Sigmoid colon (tissue), 7 donors: ENCODE results near the gene STX12. TPM values are rescaled to one million over a fixed set of nuclear protein-coding genes. Genes with fewer than 3 reads are reported as not detected.
"Not testable (repeated sequence)": the region's sequence is repeated elsewhere in the genome, so short reads cannot be mapped to it uniquely, and the experiment has no call there.

Experiments used
- DNase-seq: peaks from one replicate; pipeline ENCODE4 v3.0.0-alpha.2; 2019
- H3K27ac ChIP-seq, 4 donors: fragments of 200-600 bp; sonication (generic); one replicate each; pipeline ENCODE4 v1.5.1; 2016 to 2019; ENCODE audit warnings: mild to moderate bottlenecking in 1 of 4
- H3K27me3 ChIP-seq, 3 donors: fragments of 200-600 bp; sonication (generic); one replicate each; pipeline ENCODE4 v1.5.1; 2019; ENCODE audit warnings: mild to moderate bottlenecking in 1 of 3
- H3K36me3 ChIP-seq, 4 donors: fragments of 200-600 bp; sonication (generic); one replicate each; pipeline ENCODE4 v1.5.1; 2016 to 2019
- H3K4me1 ChIP-seq, 4 donors: fragments of 200-600 bp; sonication (generic); one replicate each; pipeline ENCODE4 v1.5.1; 2017 to 2019
- H3K4me3 ChIP-seq, 4 donors: fragments of 200-600 bp; sonication (generic); one replicate each; pipeline ENCODE4 v1.5.1; 2017 to 2019; ENCODE audit warnings: mild to moderate bottlenecking in 2 of 4, moderate library complexity in 1 of 4
- H3K9me3 ChIP-seq, 4 donors: fragments of 200-600 bp in 3 of 4; sonication (generic) in 3 of 4; one replicate each; pipeline versions ENCODE4 v1.5.1 to v1.6.1; 2013 to 2019
- CTCF ChIP-seq, 4 experiments: fragments of 450-650 bp in 3 of 4; fragments of 200-600 bp in 1 of 4; IDR thresholded peaks; one replicate each; pipeline ENCODE4 v1.5.1; 2016 to 2019; ENCODE audit warnings: antibody characterized with exemption in 4 of 4, mild to moderate bottlenecking in 3 of 4, moderate library complexity in 2 of 4
- EP300 ChIP-seq, 4 donors: sonication (generic); formaldehyde crosslinking; IDR thresholded peaks; one replicate each; pipeline ENCODE4 v1.6.1; 2017; ENCODE audit warnings: antibody characterized with exemption in 4 of 4
- POLR2A ChIP-seq, 2 donors: fragments of 450-650 bp; IDR thresholded peaks; one replicate each; pipeline ENCODE4 v1.6.1; 2016; ENCODE audit warnings: antibody characterized with exemption in 2 of 2, mild to moderate bottlenecking in 2 of 2, moderate library complexity in 2 of 2
- POLR2AphosphoS5 ChIP-seq, 4 donors: sonication (generic); formaldehyde crosslinking; IDR thresholded peaks; one replicate each; pipeline ENCODE4 v1.6.1; 2017; ENCODE audit warnings: antibody characterized with exemption in 4 of 4
- WGBS, 2 donors: extraction: QIAGEN DNeasy Blood & Tissue Kit; methylation state at CpG; one replicate each; pipeline ENCODE4 v1.1.7; 2013; 5-methylcytosine and 5-hydroxymethylcytosine counted together
- intact Hi-C: fragments of 100-400 bp; cut with DNase I; formaldehyde crosslinking; loops from one replicate; pipeline ENCODE4 v1.15.1; 2023
- polyA plus RNA-seq, 3 donors: library from polyadenylated mRNA; stranded (reverse); fragments of 200-250 nt; gene quantifications; one replicate each; pipeline ENCODE4 v1.2.3, GENCODE V29; 2013
- total RNA-seq, 4 donors: library from RNA; depleted of rRNA; stranded (reverse); fragments of >200 nt; gene quantifications; one replicate each; pipeline ENCODE4 v1.1.0, GENCODE V29; 2016
- donor health status: healthy with polysubstance abuse.
- donor health status: Bipolar disorder and iron deficiency.
- donor health status: healthy.

Gene STX12
- total and polyA plus RNA-seq, 7 donors: 38.5 to 78.6 (median 54.2) TPM

- Histone ChIP-seq H3K27me3 (no peaks in the 10 kb centered on the region), H3K36me3 (peaks cover 0 to 61% (median 22%) of the 10 kb centered on the region in 4 donors), H3K4me1 (no peaks in the 10 kb centered on the region), H3K4me3 (no peak overlapping the region), H3K9me3 (no peaks in the 10 kb centered on the region), H3K27ac (no peak overlapping the region)
- no peak for TF ChIP-seq EP300 (IDR thresholded peaks at IDR 0.05)
- TF ChIP-seq POLR2AphosphoS5 (IDR thresholded peaks at IDR 0.05): no peak
- TF ChIP-seq POLR2A (IDR thresholded peaks at IDR 0.05): no peak
- TF ChIP-seq CTCF (IDR thresholded peaks at IDR 0.05): no peak
- intact Hi-C loops: no loop called here
- WGBS, 2 donors: 85 to 87% methylated on average over 2 of the region's 2 CpGs
- no peak for DNase-seq
These were observed 34.4 kb downstream of the STX12 start for GRCh38 chr1:27807385-27807784.

GRCh38 chr1:27808131-27808530 lies 35.1 kb downstream of the STX12 start:
- H3K36me3 ChIP-seq: peaks cover 0 to 61% (median 27%) of the 10 kb centered on the region in 4 donors
- intact Hi-C loops: not testable (repeated sequence)
- 95% methylated on average over 3 of the region's 3 CpGs for WGBS, 2 donors

GRCh38 chr1:27809883-27810282 lies 36.9 kb downstream of the STX12 start:
- Histone ChIP-seq H3K9me3 (no peaks in the 10 kb centered on the region), H3K36me3 (peaks cover 0 to 61% (median 34%) of the 10 kb centered on the region in 4 donors), H3K4me3 (no peak overlapping the region), H3K4me1 (no peaks in the 10 kb centered on the region), H3K27me3 (no peaks in the 10 kb centered on the region), H3K27ac (no peak overlapping the region)
- DNase-seq: no peak
- TF ChIP-seq CTCF (IDR thresholded peaks at IDR 0.05) (no peak), POLR2A (IDR thresholded peaks at IDR 0.05) (no peak)
- intact Hi-C loops: no loop called here
- WGBS, 2 donors: 93 to 94% methylated on average over 1 of the region's 1 CpG

More at GRCh38 chr1:27808131-27808530, 35.1 kb downstream of the STX12 start:
- not testable (repeated sequence) for H3K4me3 ChIP-seq, H3K27me3 ChIP-seq, DNase-seq, H3K4me1 ChIP-seq, H3K9me3 ChIP-seq, H3K27ac ChIP-seq

- WGBS, 2 donors: 93 to 97% methylated on average over 6 of the region's 6 CpGs
- Histone ChIP-seq H3K36me3 (peaks cover 0 to 54% (median 28%) of the 10 kb centered on the region in 4 donors), H3K27me3 (no peaks in the 10 kb centered on the region), H3K4me3 (no peak overlapping the region), H3K9me3 (no peaks in the 10 kb centered on the region), H3K27ac (no peak overlapping the region), H3K4me1 (peaks cover 0 to 4% (median 0%) of the 10 kb centered on the region in 4 donors)
- intact Hi-C loops: no loop called here
- DNase-seq: no peak
- TF ChIP-seq POLR2AphosphoS5 (IDR thresholded peaks at IDR 0.05) (no peak), CTCF (IDR thresholded peaks at IDR 0.05) (no peak)
These were observed 38.9 kb downstream of the STX12 start for GRCh38 chr1:27811741-27812500.

GRCh38 chr1:27816921-27817630 lies 44.1 kb downstream of the STX12 start:
- Histone ChIP-seq H3K4me1 (peaks cover 0 to 9% (median 0%) of the 10 kb centered on the region in 4 donors), H3K27me3 (no peaks in the 10 kb centered on the region), H3K9me3 (no peaks in the 10 kb centered on the region), H3K27ac (peak overlapping the region in 2 of 4 donors; percentile 32 to 42), H3K36me3 (peaks cover 20 to 83% (median 51%) of the 10 kb centered on the region in 4 donors), H3K4me3 (no peak overlapping the region)
- no peak for DNase-seq
- no peak for TF ChIP-seq CTCF (IDR thresholded peaks at IDR 0.05)
- TF ChIP-seq POLR2AphosphoS5 (IDR thresholded peaks at IDR 0.05): no peak
- TF ChIP-seq EP300 (IDR thresholded peaks at IDR 0.05): no peak
- no peak for TF ChIP-seq POLR2A (IDR thresholded peaks at IDR 0.05)
- WGBS, 2 donors: 38 to 72% methylated on average over 2 of the region's 2 CpGs
- intact Hi-C loops: no loop called here
